Chondrocyte (in vitro differentiated cells): ENCODE results near the gene KDM4B. TPM values are rescaled to one million over a fixed set of nuclear protein-coding genes. Genes with fewer than 3 reads are reported as not detected.

Experiments used
- DNase-seq: peaks from one replicate; pipeline ENCODE4 v3.0.0; 2021; ENCODE audit warnings: mixed read lengths, low spot score
- H3K27ac Mint-ChIP-seq: one replicate; pipeline ENCODE4 v1.8.0; 2021; ENCODE audit warnings: mild to moderate bottlenecking, moderate library complexity, mixed read lengths; ENCODE audit not compliant: unreplicated experiment
- H3K27me3 Mint-ChIP-seq: 2 replicates; pipeline ENCODE4 v1.8.0; 2021; ENCODE audit warnings: low read depth, mixed read lengths
- H3K36me3 Mint-ChIP-seq: 2 replicates; pipeline ENCODE4 v1.8.0; 2021; ENCODE audit warnings: low read depth, mixed read lengths
- H3K4me1 Mint-ChIP-seq: 2 replicates; pipeline ENCODE4 v1.8.0; 2021; ENCODE audit warnings: low read depth, mild to moderate bottlenecking, mixed read lengths
- H3K4me3 Mint-ChIP-seq: one replicate; pipeline ENCODE4 v1.8.0; 2021; ENCODE audit warnings: mild to moderate bottlenecking, moderate library complexity, mixed read lengths; ENCODE audit not compliant: unreplicated experiment
- H3K9me3 Mint-ChIP-seq: 2 replicates; pipeline ENCODE4 v1.8.0; 2021; ENCODE audit warnings: low read depth, mixed read lengths
- total RNA-seq: library from RNA; stranded (reverse); gene quantifications from 3 replicates; pipeline ENCODE4 v1.2.1, GENCODE V29; 2021
- TF ChIP-seq, protein P1 (sequence below): fragments of 200-600 bp; sonication (generic); IDR thresholded peaks from 2 replicates; pipeline ENCODE4 v1.5.0; 2021; ENCODE audit warnings: antibody characterized with exemption, mild to moderate bottlenecking, moderate library complexity

KDM4B gene
- total RNA-seq, 1 donor from 2014 or later = 52.2 TPM

DNA sequence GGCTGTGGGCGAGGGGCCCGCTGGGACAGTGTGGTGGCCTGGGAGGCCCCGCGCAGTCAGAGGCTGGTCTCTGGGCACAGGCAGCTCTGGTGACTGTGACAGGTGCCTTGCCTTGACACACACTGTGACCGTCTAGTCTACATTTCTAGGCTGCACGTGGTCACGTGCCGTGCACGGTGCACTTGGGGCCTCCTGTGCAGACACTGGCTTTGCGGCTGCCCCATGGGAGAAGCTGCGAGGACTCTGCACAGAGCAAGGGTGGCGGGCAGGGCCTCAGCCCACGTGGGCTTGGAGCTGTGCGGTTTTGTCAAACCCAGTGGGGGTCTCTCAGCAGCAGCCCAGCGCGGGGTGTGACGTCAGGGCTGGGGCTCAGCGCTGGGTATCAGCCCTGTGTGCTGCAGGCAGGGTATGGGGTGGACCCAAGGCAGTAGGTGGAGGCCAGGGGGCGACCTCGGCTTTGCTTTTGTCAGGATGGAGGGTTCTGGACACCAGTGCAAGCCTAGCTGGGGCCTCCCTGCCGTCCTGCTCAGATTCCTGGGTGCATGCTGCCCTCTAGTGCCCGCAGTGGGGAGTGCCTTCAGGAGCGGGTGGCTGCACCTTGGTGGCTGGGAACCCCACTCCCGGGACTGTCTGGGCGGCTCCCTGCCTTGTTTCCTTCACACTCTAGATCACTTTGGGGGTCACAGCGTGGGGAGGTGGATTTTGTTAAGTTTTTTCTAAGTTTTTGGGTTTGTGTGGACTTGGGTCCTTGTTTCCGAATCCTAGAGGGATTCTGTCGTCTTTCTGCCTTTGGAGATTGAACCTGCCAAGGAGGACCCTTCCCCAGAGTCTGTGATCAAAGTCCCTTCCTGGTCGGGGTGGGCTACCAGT is 62.6 kb downstream of the KDM4B start:
- Mint-ChIP-seq H3K36me3 (peaks cover 8% of the 10 kb centered on the region), H3K27me3 (no peaks in the 10 kb centered on the region), H3K9me3 (no peaks in the 10 kb centered on the region), H3K27ac (peak overlapping the region; percentile 57), H3K4me3 (no peak overlapping the region), H3K4me1 (peaks cover 48% of the 10 kb centered on the region)
- DNase-seq = peak; percentile 94
- TF ChIP-seq, protein P1, sequence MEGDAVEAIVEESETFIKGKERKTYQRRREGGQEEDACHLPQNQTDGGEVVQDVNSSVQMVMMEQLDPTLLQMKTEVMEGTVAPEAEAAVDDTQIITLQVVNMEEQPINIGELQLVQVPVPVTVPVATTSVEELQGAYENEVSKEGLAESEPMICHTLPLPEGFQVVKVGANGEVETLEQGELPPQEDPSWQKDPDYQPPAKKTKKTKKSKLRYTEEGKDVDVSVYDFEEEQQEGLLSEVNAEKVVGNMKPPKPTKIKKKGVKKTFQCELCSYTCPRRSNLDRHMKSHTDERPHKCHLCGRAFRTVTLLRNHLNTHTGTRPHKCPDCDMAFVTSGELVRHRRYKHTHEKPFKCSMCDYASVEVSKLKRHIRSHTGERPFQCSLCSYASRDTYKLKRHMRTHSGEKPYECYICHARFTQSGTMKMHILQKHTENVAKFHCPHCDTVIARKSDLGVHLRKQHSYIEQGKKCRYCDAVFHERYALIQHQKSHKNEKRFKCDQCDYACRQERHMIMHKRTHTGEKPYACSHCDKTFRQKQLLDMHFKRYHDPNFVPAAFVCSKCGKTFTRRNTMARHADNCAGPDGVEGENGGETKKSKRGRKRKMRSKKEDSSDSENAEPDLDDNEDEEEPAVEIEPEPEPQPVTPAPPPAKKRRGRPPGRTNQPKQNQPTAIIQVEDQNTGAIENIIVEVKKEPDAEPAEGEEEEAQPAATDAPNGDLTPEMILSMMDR = peak; percentile 91

DNA sequence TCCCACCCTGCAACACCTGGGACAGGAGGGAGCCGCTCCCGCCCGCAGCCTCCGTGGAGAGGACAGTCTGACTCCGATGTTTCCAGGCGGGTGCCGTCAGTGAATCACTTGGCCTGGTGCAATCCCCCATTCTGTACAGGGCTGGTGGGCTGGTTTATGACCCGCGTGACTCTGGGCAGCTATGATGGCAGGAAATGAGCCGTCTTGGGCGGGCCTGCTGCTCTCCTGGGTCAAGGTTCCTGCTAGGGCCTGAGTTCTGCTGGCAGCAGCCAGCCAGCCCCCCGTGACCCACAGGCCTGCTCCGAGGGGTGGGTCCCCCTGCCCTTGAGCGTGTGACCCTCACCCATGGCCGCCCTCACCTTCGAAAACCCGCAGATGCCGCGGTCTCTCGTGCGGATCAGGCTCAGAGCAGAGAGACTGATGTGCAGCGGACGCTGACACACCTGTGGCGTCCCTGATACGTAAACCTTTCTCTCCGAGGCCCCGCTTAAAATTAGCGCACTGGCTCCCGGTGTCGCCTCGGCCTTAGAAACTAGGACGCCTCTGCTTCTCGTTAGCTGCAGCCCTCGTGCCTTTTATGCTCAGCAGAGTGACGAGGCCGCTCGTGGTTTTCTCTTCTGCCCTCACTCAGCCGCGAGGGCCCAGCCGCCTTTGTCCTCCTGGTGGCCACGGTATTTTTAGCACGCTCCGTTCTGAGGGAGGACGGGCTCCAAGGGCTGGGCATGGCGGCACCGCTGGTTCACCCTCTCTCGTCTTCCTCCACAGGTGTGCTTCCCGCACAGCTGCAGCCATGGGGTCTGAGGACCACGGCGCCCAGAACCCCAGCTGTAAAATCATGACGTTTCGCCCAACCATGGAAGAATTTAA is 63.4 kb downstream of the KDM4B start:
- H3K4me3 Mint-ChIP-seq = no peak overlapping the region
- TF ChIP-seq, protein P1 = no peak
- H3K27me3 Mint-ChIP-seq = no peaks in the 10 kb centered on the region
- H3K9me3 Mint-ChIP-seq = no peaks in the 10 kb centered on the region
- H3K27ac Mint-ChIP-seq = no peak overlapping the region
- no peak for DNase-seq
- H3K36me3 Mint-ChIP-seq = peaks cover 8% of the 10 kb centered on the region
- peaks cover 56% of the 10 kb centered on the region for H3K4me1 Mint-ChIP-seq

DNA sequence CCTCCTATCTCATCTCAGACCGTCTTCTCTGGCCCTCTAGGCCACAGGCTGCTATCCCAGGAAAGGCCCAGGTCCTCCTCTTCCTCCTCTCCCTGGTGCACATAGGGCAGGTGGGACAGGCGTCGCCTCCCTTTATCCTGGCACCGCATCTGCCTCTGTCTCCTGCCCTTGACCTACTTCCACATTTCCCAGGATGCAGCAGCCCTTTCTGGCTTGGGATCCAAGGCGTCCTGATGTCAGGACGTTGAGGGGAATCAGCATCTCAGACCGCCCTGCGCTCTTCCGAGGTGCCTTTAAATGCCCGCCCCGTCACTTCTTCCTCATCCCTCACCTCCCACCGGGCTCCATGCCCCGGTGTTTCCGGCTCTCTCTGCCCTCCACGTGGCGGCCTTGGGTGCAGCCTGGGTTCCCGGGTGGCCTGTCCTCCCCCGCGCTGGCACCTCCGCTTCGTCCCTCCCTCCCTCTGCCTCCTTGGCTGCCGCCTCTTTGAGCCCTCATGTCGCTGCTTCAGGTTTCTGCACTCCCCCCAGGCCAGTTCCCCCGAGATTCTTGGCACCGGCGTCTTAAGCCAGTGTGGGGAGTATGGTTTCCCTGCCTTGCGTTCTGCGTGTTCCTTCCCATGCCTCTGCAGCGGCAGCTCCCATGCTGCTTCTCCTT is 66.3 kb downstream of the KDM4B start:
- Mint-ChIP-seq H3K36me3 (peaks cover 8% of the 10 kb centered on the region), H3K27me3 (no peaks in the 10 kb centered on the region), H3K4me3 (no peak overlapping the region), H3K4me1 (peaks cover 66% of the 10 kb centered on the region), H3K27ac (peak overlapping the region; percentile 20), H3K9me3 (no peaks in the 10 kb centered on the region)
- TF ChIP-seq, protein P1 = no peak
- DNase-seq = no peak

DNA sequence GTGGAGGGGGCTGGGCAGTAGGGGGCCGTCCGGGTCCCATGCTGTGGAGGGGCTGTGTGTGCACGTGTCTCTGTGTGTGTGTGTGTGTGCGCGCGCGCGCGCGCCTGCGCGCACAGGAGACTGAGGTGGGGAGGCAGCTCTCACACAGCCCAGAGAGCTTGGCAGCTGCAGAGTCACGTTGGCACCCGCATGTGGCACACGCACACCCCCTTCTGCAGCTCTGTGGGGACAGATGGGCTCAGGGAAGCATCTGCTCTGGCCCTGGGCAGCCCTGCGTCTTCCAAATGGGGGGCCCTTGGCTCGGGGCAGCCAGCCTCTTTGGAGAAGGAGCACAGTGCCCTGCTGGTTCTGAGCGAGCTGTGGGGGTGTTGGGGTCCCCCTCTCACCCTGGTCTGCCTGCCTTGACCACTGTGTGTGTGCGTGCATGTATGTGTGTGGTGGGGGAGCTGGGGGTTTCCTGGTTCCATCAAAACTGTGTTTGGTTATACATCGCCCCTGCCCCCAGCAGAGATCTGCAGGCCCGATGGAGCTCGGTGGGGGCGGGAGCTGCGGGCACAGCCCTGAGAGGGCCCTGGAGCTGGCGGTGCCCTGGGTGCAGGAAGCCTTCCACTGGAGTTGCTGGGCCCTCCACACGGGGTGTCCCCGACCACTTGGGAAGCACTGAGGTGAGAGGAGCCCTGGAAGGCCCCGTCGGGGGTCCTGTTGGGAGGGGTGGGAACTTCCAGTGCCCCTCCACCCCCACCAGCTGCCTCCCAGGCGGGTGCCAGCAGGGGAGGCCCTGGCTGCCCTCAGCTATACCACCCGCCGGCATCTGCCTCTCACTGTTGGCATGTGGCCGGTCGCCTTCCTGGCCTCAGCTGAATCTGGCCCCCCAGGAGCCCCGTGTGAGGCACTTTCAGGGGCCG is 67.1 kb downstream of the KDM4B start:
- H3K4me1 Mint-ChIP-seq = peaks cover 66% of the 10 kb centered on the region
- H3K4me3 Mint-ChIP-seq = no peak overlapping the region
- peak overlapping the region; percentile 98 for H3K27ac Mint-ChIP-seq
- TF ChIP-seq, protein P1 = no peak
- no peaks in the 10 kb centered on the region for H3K27me3 Mint-ChIP-seq
- H3K9me3 Mint-ChIP-seq = no peaks in the 10 kb centered on the region
- peaks cover 10% of the 10 kb centered on the region for H3K36me3 Mint-ChIP-seq
- peak; percentile 91 for DNase-seq
